WTC11 (cell line): ENCODE measurements around the gene RCAN3.

Source experiments
- NFATC4 ChIP-seq: fragments of 250-450 bp; sonication (Bioruptor Pico); IDR thresholded peaks from 2 replicates; pipeline ENCODE4 v1.9.0; 2021; ENCODE audit warnings: mild to moderate bottlenecking
- NFE2L1 ChIP-seq: sonication (generic); formaldehyde crosslinking; IDR thresholded peaks from 2 replicates; pipeline ENCODE4 v1.8.1; 2023; ENCODE audit warnings: missing genetic modification reagents
- SOX15 ChIP-seq: fragments of 250-450 bp; sonication (Bioruptor Pico); IDR thresholded peaks from 2 replicates; pipeline ENCODE4 v1.9.0; 2021; ENCODE audit warnings: mild to moderate bottlenecking
- ZNF263 ChIP-seq: sonication (generic); formaldehyde crosslinking; IDR thresholded peaks from 2 replicates; pipeline ENCODE4 v1.8.1; 2022; ENCODE audit warnings: low read depth, mild to moderate bottlenecking, moderate library complexity, missing genetic modification reagents
- TF ChIP-seq, protein P1 (sequence below): fragments of 200-600 bp; IDR thresholded peaks from 2 replicates; pipeline ENCODE4 v1.8.0; 2022; ENCODE audit warnings: antibody characterized with exemption
- TF ChIP-seq, protein P2 (sequence below): sonication (generic); formaldehyde crosslinking; IDR thresholded peaks from 2 replicates; pipeline ENCODE4 v1.8.0; 2022; ENCODE audit warnings: mild to moderate bottlenecking, missing genetic modification reagents
- TF ChIP-seq, protein P3 (sequence below): sonication (generic); formaldehyde crosslinking; IDR thresholded peaks from 2 replicates; pipeline ENCODE4 v1.8.0; 2023; ENCODE audit warnings: mild to moderate bottlenecking, missing genetic modification reagents

DNA sequence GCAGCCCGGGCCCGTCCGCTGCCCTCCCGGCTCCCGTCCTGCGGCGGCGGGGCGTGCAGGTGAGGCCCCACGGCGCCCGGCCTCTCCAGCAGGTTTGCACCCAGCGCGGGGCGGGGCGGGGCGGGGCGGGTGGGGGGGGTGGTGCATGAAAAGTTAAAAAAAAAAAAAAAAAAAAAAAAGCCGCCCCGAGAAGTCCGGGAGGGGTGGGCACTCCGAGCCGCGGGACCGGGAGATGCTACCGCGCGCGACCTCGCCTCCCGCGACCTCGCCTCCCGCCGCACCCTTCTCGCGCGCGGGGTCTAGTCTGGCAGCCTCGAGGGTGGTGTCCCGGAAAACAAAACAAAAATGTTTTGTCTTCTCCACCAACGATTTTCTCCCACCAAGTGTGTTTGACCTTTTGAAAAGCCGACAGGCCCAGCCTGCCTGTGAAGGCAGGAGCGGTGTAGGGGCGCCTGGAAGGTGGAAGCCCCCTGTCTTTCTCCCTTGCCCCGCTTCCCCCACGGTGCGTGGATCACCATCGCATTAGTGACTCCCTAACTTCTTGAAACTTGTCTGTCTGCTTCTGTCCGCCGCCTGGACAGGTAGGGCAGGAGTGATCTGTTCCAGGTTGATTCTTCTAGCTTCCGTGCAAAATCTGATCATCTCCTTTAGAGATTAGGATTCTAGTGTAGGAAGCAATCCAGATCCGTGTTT is 569 bp downstream of the RCAN3 start:
- TF ChIP-seq SOX15 (no peak), NFATC4 (CRISPR knock-in tag) (no peak), ZNF263 (CRISPR knock-in tag) (no peak), NFE2L1 (CRISPR knock-in tag) (no peak)
- TF ChIP-seq, protein P1, sequence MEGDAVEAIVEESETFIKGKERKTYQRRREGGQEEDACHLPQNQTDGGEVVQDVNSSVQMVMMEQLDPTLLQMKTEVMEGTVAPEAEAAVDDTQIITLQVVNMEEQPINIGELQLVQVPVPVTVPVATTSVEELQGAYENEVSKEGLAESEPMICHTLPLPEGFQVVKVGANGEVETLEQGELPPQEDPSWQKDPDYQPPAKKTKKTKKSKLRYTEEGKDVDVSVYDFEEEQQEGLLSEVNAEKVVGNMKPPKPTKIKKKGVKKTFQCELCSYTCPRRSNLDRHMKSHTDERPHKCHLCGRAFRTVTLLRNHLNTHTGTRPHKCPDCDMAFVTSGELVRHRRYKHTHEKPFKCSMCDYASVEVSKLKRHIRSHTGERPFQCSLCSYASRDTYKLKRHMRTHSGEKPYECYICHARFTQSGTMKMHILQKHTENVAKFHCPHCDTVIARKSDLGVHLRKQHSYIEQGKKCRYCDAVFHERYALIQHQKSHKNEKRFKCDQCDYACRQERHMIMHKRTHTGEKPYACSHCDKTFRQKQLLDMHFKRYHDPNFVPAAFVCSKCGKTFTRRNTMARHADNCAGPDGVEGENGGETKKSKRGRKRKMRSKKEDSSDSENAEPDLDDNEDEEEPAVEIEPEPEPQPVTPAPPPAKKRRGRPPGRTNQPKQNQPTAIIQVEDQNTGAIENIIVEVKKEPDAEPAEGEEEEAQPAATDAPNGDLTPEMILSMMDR = no peak
- TF ChIP-seq, protein P2, sequence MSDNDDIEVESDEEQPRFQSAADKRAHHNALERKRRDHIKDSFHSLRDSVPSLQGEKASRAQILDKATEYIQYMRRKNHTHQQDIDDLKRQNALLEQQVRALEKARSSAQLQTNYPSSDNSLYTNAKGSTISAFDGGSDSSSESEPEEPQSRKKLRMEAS (CRISPR knock-in tag) = no peak
- TF ChIP-seq, protein P3, sequence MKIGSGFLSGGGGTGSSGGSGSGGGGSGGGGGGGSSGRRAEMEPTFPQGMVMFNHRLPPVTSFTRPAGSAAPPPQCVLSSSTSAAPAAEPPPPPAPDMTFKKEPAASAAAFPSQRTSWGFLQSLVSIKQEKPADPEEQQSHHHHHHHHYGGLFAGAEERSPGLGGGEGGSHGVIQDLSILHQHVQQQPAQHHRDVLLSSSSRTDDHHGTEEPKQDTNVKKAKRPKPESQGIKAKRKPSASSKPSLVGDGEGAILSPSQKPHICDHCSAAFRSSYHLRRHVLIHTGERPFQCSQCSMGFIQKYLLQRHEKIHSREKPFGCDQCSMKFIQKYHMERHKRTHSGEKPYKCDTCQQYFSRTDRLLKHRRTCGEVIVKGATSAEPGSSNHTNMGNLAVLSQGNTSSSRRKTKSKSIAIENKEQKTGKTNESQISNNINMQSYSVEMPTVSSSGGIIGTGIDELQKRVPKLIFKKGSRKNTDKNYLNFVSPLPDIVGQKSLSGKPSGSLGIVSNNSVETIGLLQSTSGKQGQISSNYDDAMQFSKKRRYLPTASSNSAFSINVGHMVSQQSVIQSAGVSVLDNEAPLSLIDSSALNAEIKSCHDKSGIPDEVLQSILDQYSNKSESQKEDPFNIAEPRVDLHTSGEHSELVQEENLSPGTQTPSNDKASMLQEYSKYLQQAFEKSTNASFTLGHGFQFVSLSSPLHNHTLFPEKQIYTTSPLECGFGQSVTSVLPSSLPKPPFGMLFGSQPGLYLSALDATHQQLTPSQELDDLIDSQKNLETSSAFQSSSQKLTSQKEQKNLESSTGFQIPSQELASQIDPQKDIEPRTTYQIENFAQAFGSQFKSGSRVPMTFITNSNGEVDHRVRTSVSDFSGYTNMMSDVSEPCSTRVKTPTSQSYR (CRISPR knock-in tag) = no peak
